OCI-LY7 (cell line): ENCODE results near the gene CLEC16A.

Source experiments
- CTCF ChIP-seq: fragments of 200-600 bp; sonication (generic); conservative IDR thresholded peaks from 2 replicates; pipeline ENCODE4 v1.5.1; 2014; ENCODE audit warnings: mild to moderate bottlenecking, antibody characterized with exemption, low read length, moderate library complexity, mixed read lengths
- EZH2phosphoT487 ChIP-seq: fragments of 200-600 bp; sonication (generic); IDR thresholded peaks from 2 replicates; pipeline ENCODE4 v1.6.1; 2018; ENCODE audit warnings: low read depth, borderline replicate concordance, mild to moderate bottlenecking, mixed run types, antibody characterized with exemption, low read length, moderate library complexity, mixed read lengths

GRCh38 chr16:11202260-11203091 is 258.1 kb downstream of the CLEC16A start:
- TF ChIP-seq CTCF, result no peak
- TF ChIP-seq EZH2phosphoT487, result no peak
